Activated CD4-positive, alpha-beta T cell treated with anti-CD3 and anti-CD28 coated beads for 1 hour (primary cell): ENCODE data around the gene SKOR2.

Experiments used
- DNase-seq: peaks from one replicate; pipeline ENCODE4 v3.0.0-alpha.2; 2020

The SKOR2 gene

GRCh38 chr18:47251289-47252120 is at the start of gene SKOR2:
TSS of gene SKOR2 (minus strand) at chr18:47251660. CDS start at chr18:47249183, 2,477 bp downstream.
- DNase-seq = no peak

- no peak for DNase-seq
Observed at GRCh38 chr18:47296462-47296861, 45.0 kb upstream of the SKOR2 start.

GRCh38 chr18:47294801-47295200 is 43.3 kb upstream of the SKOR2 start:
- DNase-seq = no peak

- DNase-seq = no peak
Observed at GRCh38 chr18:47288741-47289140, 37.3 kb upstream of the SKOR2 start.

- no peak for DNase-seq
Observed at GRCh38 chr18:47287911-47288585, 36.6 kb upstream of the SKOR2 start.

GRCh38 chr18:47286776-47287410 is 35.4 kb upstream of the SKOR2 start:
- DNase-seq = no peak

- DNase-seq = no peak
Observed at GRCh38 chr18:47285456-47285855, 34.0 kb upstream of the SKOR2 start.

- no peak for DNase-seq
Observed at GRCh38 chr18:47284721-47285395, 33.4 kb upstream of the SKOR2 start.

GRCh38 chr18:47283476-47283875 is 32.0 kb upstream of the SKOR2 start:
- no peak for DNase-seq

GRCh38 chr18:47280121-47280520 is 28.7 kb upstream of the SKOR2 start:
- no peak for DNase-seq

- DNase-seq = no peak
Observed at GRCh38 chr18:47274961-47275360, 23.5 kb upstream of the SKOR2 start.

GRCh38 chr18:47265197-47265596 is 13.7 kb upstream of the SKOR2 start:
- DNase-seq = no peak

GRCh38 chr18:47264308-47264700 is 12.8 kb upstream of the SKOR2 start:
- no peak for DNase-seq

GRCh38 chr18:47263430-47264307 is 12.2 kb upstream of the SKOR2 start:
- no peak for DNase-seq

GRCh38 chr18:47263150-47263429 is 11.6 kb upstream of the SKOR2 start:
- DNase-seq = no peak

- DNase-seq = no peak
Observed at GRCh38 chr18:47262301-47263149, 11.1 kb upstream of the SKOR2 start.

GRCh38 chr18:47261902-47262300 is 10.4 kb upstream of the SKOR2 start:
- no peak for DNase-seq

- no peak for DNase-seq
Observed at GRCh38 chr18:47260924-47261701, 9.7 kb upstream of the SKOR2 start.

- no peak for DNase-seq
Observed at GRCh38 chr18:47260120-47260923, 8.9 kb upstream of the SKOR2 start.
